Endometrial microvascular endothelial cells (primary cell): Measurements from ENCODE around the gene AP4M1. TPM values are rescaled to one million over a fixed set of nuclear protein-coding genes. Genes with fewer than 3 reads are reported as not detected.

Source experiments
- in situ Hi-C: cut with HindIII; loops from 2 replicates; pipeline ENCODE4 v1.10.0; 2017; ENCODE audit warnings: low sequenced_read_pairs, low pct_unique_long_range_greater_than_20kb; ENCODE audit errors: inconsistent ontology term
- total RNA-seq: library from RNA; depleted of rRNA; stranded (reverse); fragments of >200 nt; gene quantifications from one replicate; pipeline ENCODE4 v1.2.3, GENCODE V29; 2015; ENCODE audit errors: inconsistent ontology term

AP4M1 gene
- total RNA-seq, 1 donor from 2014 or later = 54.1 TPM

- in situ Hi-C loops = no loop called here
These were observed 18.5 kb upstream of the AP4M1 start for GRCh38 chr7:100082978-100083377.

GRCh38 chr7:100085515-100085914, 15.9 kb upstream of the AP4M1 start:
- in situ Hi-C loops = no loop called here

- in situ Hi-C loops = no loop called here
These were observed 14.2 kb upstream of the AP4M1 start for GRCh38 chr7:100087055-100087750.

- in situ Hi-C loops = no loop called here
These were observed 13.3 kb upstream of the AP4M1 start for GRCh38 chr7:100088095-100088620.

GRCh38 chr7:100088621-100089457, 12.6 kb upstream of the AP4M1 start, which contains the start of gene COPS6:
Gene COPS6, plus strand, starts transcription at chr7:100088969. Its CDS starts 22 bp downstream, at chr7:100088991.
- in situ Hi-C loops = no loop called here

GRCh38 chr7:100089458-100090196, 11.8 kb upstream of the AP4M1 start:
- in situ Hi-C loops = no loop called here

GRCh38 chr7:100090527-100091410, 10.7 kb upstream of the AP4M1 start:
- in situ Hi-C loops = no loop called here

GRCh38 chr7:100091411-100092181, 9.8 kb upstream of the AP4M1 start:
- in situ Hi-C loops = no loop called here

- in situ Hi-C loops = no loop called here
These were observed 8.4 kb upstream of the AP4M1 start for GRCh38 chr7:100093054-100093453.

GRCh38 chr7:100093498-100093897, 7.9 kb upstream of the AP4M1 start:
- in situ Hi-C loops = no loop called here

GRCh38 chr7:100093925-100094486, 7.4 kb upstream of the AP4M1 start:
- in situ Hi-C loops = no loop called here

GRCh38 chr7:100095289-100095688, 6.2 kb upstream of the AP4M1 start:
- in situ Hi-C loops = no loop called here

GRCh38 chr7:100095704-100096103, 5.7 kb upstream of the AP4M1 start:
- in situ Hi-C loops = no loop called here

GRCh38 chr7:100098913-100099312, 2.5 kb upstream of the AP4M1 start:
- in situ Hi-C loops = no loop called here

- in situ Hi-C loops = no loop called here
These were observed 2.0 kb upstream of the AP4M1 start for GRCh38 chr7:100099452-100099851.

- in situ Hi-C loops = no loop called here
These were observed 925 bp upstream of the AP4M1 start for GRCh38 chr7:100100420-100101015.
